ENCODE results near the gene MRPL10.

Gene MRPL10

GRCh38 chr17:47815106-47815918 is 16.0 kb downstream of the MRPL10 start:
- TF ChIP-seq CTCF (IDR thresholded peaks at IDR 0.05; ENCODE audit: borderline replicate concordance, control extremely low read depth, extremely low read depth, insufficient read depth, missing control alignments) = no peak

GRCh38 chr17:47813512-47814031 is 17.8 kb downstream of the MRPL10 start:
- TF ChIP-seq CTCF (IDR thresholded peaks at IDR 0.05; ENCODE audit: borderline replicate concordance, control extremely low read depth, extremely low read depth, insufficient read depth, missing control alignments) = no peak
- in situ Hi-C loops (cut with MboI; ENCODE audit: low sequenced_read_pairs, unreplicated experiment) = no loop called here
- no peak for DNase-seq (ENCODE audit: low spot score)

More at GRCh38 chr17:47815106-47815918, 16.0 kb downstream of the MRPL10 start:
- no peak for DNase-seq (ENCODE audit: low spot score)
- in situ Hi-C loops (cut with MboI; ENCODE audit: low sequenced_read_pairs, unreplicated experiment) = no loop called here

GRCh38 chr17:47813077-47813476 is 18.3 kb downstream of the MRPL10 start:
- in situ Hi-C loops (cut with MboI; ENCODE audit: low sequenced_read_pairs, unreplicated experiment) = no loop called here
- no peak for TF ChIP-seq CTCF (IDR thresholded peaks at IDR 0.05; ENCODE audit: borderline replicate concordance, control extremely low read depth, extremely low read depth, insufficient read depth, missing control alignments)
- no peak for DNase-seq (ENCODE audit: low spot score)

GRCh38 chr17:47812146-47812920 is 19.0 kb downstream of the MRPL10 start:
- in situ Hi-C loops (cut with MboI; ENCODE audit: low sequenced_read_pairs, unreplicated experiment) = no loop called here
- no peak for DNase-seq (ENCODE audit: low spot score)
- TF ChIP-seq CTCF (IDR thresholded peaks at IDR 0.05; ENCODE audit: borderline replicate concordance, control extremely low read depth, extremely low read depth, insufficient read depth, missing control alignments) = no peak

- DNase-seq (ENCODE audit: low spot score) = no peak
These were observed 19.6 kb downstream of the MRPL10 start for GRCh38 chr17:47811709-47812108.

More at GRCh38 chr17:47811709-47812108, 19.6 kb downstream of the MRPL10 start:
- no peak for TF ChIP-seq CTCF (IDR thresholded peaks at IDR 0.05; ENCODE audit: borderline replicate concordance, control extremely low read depth, extremely low read depth, insufficient read depth, missing control alignments)
- in situ Hi-C loops (cut with MboI; ENCODE audit: low sequenced_read_pairs, unreplicated experiment) = no loop called here
